GM19043 (cell line): Measurements from ENCODE around the gene CLNK.
"Not testable (repeated sequence)": the region's sequence is repeated elsewhere in the genome, so short reads cannot be mapped to it uniquely, and the experiment has no call there.

ENCODE experiments used
- ATAC-seq: cut with Tn5 transposase; IDR thresholded peaks from one replicate; pipeline ENCODE4 v1.9.1; 2021; ENCODE audit warnings: low read depth; ENCODE audit not compliant: unreplicated experiment

Gene CLNK

GRCh38 chr4:10619220-10619619 is 65.3 kb downstream of the CLNK start:
- ATAC-seq = no peak

- ATAC-seq = not testable (repeated sequence)
Observed at GRCh38 chr4:10614926-10615325, 69.6 kb downstream of the CLNK start.

- no peak for ATAC-seq
Observed at GRCh38 chr4:10613926-10614478, 70.6 kb downstream of the CLNK start.

GRCh38 chr4:10612476-10612875 is 72.1 kb downstream of the CLNK start:
- no peak for ATAC-seq

- ATAC-seq = no peak
Observed at GRCh38 chr4:10611673-10612072, 72.9 kb downstream of the CLNK start.

- no peak for ATAC-seq
Observed at GRCh38 chr4:10608501-10609219, 75.9 kb downstream of the CLNK start.

GRCh38 chr4:10607206-10607605 is 77.4 kb downstream of the CLNK start:
- ATAC-seq = no peak

- no peak for ATAC-seq
Observed at GRCh38 chr4:10606483-10607155, 77.9 kb downstream of the CLNK start.

GRCh38 chr4:10605746-10606482 is 78.7 kb downstream of the CLNK start:
- ATAC-seq = no peak

GRCh38 chr4:10605031-10605430 is 79.5 kb downstream of the CLNK start:
- no peak for ATAC-seq

- no peak for ATAC-seq
Observed at GRCh38 chr4:10599574-10599973, 85.0 kb downstream of the CLNK start.

GRCh38 chr4:10598829-10599228 is 85.7 kb downstream of the CLNK start:
- no peak for ATAC-seq

GRCh38 chr4:10596586-10597290 is 87.8 kb downstream of the CLNK start:
- no peak for ATAC-seq

- ATAC-seq = no peak
Observed at GRCh38 chr4:10593130-10593529, 91.4 kb downstream of the CLNK start.

GRCh38 chr4:10590896-10591295 is 93.7 kb downstream of the CLNK start:
- ATAC-seq = no peak

GRCh38 chr4:10589799-10590198 is 94.8 kb downstream of the CLNK start:
- no peak for ATAC-seq

- no peak for ATAC-seq
Observed at GRCh38 chr4:10589321-10589720, 95.2 kb downstream of the CLNK start.

- ATAC-seq = no peak
Observed at GRCh38 chr4:10587697-10588096, 96.9 kb downstream of the CLNK start.

- no peak for ATAC-seq
Observed at GRCh38 chr4:10587296-10587695, 97.3 kb downstream of the CLNK start.

- ATAC-seq = peak; percentile 61
Observed at GRCh38 chr4:10584042-10584441, 100.5 kb downstream of the CLNK start.

GRCh38 chr4:10582951-10583350 is 101.6 kb downstream of the CLNK start:
- no peak for ATAC-seq
